NCI-H2081 (cell line): ENCODE results near the gene ANO10.
A peak's percentile ranks its signal among the peaks of the same experiment; 100 is the strongest.
"Not testable (repeated sequence)": the region's sequence is repeated elsewhere in the genome, so short reads cannot be mapped to it uniquely, and the experiment has no call there.

ENCODE experiments used
- DNase-seq, 2 experiments: peaks; one replicate each; lab custom pipeline; 2025; lab: John Stamatoyannopoulos, UW

ANO10 gene, protein sequence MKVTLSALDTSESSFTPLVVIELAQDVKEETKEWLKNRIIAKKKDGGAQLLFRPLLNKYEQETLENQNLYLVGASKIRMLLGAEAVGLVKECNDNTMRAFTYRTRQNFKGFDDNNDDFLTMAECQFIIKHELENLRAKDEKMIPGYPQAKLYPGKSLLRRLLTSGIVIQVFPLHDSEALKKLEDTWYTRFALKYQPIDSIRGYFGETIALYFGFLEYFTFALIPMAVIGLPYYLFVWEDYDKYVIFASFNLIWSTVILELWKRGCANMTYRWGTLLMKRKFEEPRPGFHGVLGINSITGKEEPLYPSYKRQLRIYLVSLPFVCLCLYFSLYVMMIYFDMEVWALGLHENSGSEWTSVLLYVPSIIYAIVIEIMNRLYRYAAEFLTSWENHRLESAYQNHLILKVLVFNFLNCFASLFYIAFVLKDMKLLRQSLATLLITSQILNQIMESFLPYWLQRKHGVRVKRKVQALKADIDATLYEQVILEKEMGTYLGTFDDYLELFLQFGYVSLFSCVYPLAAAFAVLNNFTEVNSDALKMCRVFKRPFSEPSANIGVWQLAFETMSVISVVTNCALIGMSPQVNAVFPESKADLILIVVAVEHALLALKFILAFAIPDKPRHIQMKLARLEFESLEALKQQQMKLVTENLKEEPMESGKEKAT

DNA sequence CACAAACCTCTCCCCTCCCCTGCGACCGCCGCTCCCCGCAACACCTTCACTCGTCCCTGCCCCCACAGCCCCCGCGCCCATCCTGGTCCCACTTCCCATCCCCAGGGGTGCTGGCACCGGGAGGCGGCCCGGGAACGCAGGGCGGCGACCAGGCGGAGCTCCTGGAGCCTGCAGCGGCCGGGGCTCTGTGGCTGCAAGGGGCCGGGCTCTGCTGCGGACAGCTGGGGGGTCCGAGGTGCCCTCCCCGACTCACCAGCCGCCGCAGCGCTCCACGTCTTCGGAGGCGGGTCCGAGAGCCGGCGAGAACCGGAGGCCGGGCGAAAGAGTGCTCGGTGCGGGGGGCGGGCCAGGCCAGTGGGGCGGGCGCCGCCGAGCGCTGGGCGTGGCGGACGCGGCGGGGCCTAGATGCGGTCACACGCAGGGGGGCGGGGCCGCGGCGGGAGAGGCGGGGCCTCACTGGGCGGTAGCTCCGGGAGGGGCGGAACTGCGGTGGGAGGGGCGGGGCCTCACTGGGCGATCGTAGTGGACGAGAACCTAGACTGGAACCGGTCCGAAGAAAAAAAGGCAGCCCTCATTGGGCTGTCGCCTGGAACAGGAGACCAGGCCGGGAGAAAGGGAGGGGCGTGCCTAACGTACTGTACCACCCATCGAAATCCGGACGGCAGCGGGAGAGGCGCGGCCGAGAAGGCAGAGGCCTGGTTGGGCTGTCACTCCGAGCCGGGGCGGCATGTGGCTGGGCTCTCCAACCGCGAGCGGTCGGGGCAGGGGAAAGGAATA, at the start of gene ANO10:
Gene ANO10 (minus strand): TSS at position 356 of the 777 bp plus-strand sequence. CDS start 16,159 bp downstream, outside the sequence.
- peak; percentile 96 for DNase-seq

DNA sequence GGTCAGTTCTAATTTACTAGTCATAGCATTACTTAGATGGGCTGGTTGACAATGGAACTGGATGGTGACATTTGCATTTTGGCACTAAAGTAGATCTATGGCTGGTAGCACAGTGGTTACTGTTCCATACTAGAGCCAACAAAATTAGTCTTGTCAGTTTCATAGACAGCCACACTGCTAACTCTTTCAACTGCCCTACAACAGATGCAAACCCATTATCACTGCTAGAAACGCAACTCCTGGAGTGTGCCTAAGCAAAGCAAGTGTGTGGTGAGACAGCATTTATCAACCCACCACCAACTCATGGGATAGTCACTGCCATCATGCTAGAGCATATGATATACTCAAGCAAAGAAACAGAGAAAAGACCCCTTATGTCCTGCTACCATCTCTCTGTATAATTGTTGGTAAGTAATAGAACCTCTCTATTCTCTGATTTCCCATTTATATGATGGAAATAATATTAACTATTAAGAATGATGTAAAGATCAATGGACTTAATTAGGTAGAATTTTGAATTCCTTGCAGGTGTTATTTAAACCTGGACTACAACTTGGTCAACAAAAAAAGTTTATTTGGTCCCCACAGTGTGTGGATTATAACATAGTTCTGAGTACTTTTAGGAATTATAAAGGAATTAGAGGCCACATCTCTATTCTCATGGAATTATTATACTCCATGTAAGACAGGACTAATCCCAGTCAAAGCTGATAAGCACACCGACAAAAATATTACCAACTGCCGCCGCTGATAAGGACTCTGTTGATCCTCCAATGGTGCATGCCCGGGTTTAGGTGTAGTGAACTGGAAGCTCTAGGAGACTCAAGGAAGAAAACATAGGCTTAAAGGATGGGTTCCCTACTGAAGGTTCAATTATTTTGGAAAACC, 49.1 kb upstream of the ANO10 start:
- DNase-seq = no peak

DNA sequence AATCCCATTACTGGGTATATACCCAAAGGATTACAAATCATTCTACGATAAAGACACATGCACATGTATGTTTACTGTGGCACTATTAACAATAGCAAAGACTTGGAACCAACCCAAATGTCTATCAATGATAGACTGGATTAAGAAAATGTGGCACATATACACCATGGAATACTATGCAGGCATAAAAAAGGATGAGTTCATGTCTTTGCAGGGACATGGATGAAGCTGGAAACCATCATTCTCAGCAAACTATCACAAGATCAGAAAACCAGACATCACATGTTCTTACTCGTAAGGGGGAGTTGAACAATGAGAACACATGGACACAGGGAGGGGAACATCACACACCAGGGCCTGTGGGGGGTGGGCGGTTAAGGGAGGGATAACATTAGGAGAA, 43.2 kb upstream of the ANO10 start:
- not testable (repeated sequence) for DNase-seq

DNA sequence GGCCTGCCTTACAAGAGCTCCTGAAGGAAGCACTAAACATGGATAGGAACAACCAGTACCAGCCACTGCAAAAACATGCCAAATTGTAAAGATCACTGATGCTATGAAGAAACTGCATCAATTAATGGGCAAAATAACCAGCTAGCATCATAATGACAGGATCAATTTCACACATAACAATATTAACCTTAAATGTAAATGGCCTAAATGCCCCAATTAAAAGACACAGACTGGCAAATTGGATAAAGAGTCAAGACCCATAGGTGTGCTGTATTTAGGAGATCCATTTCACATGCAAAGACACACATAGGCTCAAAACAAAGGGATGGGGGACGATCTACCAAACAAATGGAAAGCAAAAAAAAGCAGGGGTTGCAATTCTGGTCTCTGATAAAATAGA, 39.6 kb upstream of the ANO10 start:
- not testable (repeated sequence) for DNase-seq

DNA sequence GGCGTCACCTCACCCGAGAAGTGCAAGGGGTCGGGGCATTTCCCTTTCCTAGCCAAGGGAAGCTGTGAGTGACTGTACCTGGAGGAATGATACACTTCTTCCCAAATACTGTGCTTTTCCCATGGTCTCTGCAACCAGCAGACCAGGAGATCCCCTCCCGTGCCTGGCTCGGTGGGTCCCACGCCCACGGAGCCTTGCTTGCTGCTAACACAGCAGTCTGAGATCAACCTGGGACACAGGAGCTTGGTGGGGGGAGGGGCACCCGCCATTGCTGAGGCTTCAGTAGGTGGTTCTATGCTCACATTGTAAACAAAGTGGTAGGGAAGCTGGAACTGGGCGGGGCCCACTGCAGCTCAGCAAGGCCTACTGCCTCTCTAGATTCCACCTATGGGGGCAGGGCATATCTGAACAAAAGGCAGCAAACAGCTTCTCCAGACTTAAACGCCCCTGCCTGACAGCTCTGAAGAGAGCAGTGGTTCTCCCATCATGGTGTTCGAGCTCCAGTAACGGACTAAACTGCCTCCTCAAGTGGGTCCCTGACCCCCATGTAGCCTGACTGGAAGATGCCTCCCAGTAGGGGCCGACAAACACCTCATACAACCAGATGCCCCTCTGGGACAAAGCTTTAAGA, 37.6 kb upstream of the ANO10 start:
- no peak for DNase-seq

DNA sequence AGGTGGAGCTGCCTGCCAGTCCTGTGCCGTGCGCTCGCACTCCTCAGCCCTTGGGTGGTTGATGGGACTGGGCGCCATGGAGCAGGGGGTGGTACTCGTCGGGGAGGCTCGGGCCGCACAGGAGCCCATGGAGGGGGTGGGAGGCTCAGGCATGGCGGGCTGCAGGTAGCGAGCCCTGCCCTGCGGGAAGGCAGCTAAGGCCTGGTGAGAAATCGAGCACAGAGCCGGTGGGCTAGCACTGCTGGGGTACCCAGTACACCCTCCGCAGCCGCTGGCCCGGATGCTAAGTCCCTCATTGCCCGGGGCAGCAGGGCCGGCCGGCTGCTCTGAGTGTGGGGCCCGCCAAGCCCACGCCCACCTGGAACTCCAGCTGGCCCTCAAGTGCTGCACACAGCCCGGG, 34.6 kb upstream of the ANO10 start:
- not testable (repeated sequence) for DNase-seq

DNA sequence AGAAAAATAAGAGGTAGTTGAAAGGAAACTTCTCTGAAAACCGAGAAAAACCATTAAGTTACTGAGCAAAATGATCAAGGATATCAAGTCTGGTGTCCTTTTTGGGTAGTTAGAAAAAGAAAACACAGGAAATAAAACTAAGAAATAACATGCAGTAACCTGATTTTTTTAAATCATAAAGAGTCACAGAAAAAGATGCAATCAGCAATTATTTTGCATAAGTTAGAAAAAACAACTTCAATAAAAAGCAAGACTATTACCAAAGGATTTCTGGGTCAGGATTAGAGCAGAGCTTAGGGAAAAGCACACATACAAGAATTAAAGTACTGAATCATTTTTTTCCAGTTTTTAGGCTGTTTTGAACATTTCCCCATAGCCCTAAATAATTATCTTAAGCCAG, 28.5 kb upstream of the ANO10 start:
- DNase-seq = no peak

DNA sequence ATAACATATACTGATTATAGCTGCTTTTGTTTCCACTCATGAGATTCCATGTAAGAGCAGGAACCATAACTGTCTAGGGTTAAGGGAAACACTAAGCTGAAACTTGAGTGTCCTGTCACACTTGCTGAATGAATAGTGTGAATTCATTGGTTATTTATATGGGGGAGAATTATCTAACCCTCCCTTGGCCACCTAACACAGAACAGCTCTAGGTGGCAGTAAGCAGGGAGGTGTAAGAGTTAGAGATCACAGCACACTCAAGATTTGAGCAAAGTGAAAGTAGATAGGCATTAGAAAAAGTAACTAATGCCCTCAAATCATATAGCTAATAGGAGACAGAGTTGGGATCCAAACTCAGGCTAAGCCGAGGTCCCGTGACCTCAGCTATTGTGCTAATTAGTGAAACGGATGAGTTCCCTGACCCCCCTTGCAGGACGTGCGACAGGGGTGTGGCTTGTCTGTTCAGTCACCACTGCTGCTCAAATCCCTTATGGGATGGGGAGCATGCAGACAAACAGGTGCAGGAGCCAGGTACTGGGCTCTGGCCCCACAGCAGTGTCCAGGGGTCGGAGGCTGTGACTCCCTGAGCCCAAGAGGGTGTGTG, 27.7 kb upstream of the ANO10 start:
- DNase-seq = no peak

DNA sequence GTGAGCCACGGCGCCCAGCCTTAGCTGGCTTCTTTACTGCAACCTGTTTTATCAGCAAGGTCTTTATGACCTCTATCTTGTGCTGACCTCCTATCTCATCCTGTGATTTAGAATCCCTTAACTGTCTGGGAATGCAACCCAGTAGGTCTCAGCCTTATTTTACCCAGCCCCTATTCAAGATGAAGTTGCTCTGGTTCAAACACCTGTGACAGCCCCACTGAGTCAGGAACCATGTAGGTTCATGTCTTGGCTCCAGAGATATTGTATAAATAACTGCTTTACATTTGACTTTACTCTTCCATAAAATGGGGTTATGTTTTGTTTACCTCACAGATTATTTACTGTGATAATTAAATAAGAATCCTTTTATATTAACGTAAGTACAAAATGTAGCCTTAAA, 27.1 kb upstream of the ANO10 start:
- DNase-seq = no peak

DNA sequence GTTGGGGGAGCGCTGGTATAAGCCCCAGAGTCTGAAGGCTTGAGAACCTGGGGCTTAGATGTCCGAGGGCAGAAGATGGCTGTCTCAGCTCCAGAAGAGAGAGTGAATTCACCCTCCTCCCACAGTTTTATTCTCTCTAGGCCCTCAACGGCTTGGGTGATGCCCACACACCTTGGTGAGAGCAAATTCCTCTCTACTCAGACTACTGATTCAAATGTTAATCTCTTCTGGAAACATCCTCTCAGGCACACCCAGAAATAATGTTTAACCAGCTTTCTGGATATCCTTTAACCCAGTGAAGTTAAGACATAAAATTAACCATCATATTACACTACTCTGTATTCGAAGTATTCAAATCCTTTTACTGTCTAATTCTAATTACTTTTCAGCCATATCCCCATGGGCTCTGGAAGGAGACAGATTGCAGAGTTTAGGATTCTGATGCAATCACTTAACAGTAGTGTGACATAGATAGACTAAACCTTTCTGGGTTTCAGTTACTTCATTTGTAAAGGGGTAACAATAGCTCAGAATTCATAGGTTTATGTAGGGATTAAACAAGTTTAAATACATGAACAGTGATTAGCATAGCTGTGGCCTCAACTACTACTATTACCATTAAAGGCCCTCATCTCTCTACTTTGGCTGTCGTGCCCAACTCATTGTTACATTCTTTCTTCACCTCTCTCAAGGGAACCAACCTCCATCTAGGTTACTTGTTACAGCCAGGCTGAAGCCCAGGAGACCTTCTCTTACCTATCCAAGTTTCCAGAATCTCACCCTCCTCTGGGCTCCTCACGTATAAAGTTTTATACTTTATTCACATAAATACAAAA, 25.7 kb upstream of the ANO10 start:
- no peak for DNase-seq

DNA sequence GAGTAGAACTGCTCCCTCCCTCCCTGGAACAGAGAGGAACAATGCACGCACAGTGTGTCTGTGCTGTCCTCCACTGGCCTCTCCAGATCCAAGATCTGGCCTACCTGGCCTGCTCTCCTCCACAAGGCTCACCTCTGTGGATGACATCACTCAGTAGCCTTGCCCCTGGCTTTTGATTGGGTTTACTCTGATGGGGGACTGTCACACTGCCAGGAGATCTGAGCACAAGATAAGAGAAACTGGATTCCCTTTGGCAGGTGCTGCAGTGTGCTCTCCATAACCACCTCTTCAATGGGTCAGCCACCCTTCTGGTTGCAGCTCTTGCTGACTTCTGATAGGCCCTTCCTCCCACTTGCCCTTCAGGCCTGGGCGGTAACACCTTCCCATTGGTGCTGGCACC, 22.6 kb upstream of the ANO10 start:
- DNase-seq = no peak

DNA sequence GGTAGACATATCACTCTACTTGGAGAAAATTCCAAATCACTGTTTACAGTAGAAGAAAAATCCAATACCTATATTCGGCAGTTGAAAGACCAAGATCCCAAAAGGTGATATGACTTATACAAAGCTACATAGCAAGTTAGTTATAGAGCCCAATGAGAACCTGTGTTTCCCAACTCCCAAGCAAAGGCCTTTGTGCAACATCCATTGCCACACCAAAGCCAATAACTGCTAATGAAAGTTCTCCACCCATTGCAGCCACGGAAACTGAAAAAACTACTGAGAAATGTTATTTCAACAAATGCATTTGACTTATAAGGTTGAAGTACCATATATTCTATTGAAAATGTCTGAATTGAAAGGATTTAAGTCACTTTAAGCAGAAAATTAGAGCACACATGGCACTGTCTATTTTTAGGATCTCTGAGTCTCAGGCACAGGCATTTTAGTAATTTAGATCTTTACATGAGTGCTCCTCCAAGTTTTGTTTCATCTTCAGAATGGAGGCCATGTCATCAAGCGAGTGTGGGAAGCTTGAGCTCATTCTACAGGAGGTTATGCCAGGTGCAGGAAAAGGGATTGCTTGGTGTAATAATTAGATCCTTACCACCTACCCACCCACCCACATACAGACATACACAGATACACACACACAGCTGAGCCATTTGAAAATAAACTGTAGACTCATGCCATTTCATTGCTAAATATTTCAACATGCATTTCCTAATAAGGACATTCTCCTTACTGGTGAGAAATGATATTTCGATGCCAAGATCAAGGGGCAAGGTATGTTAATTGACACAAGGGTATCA, 19.7 kb upstream of the ANO10 start:
- no peak for DNase-seq

DNA sequence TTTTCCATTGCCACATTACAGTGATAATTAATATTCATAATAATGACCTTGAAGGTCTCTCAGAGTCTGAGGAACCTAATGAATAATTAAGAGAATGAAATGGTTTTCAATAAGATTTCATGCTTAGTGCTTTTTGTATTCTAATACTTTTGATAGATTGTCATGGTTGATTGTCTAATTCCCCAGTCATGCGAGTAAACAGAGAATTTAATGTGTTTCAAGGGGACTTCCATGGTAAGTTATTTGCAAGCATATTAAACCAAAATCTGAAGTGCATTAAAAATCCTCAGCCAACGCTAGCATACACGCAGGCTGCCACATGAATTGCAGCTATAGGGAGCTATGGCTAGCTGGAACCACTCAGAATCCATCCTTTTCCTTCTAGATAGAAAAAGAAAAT, 18.9 kb upstream of the ANO10 start:
- DNase-seq = no peak

DNA sequence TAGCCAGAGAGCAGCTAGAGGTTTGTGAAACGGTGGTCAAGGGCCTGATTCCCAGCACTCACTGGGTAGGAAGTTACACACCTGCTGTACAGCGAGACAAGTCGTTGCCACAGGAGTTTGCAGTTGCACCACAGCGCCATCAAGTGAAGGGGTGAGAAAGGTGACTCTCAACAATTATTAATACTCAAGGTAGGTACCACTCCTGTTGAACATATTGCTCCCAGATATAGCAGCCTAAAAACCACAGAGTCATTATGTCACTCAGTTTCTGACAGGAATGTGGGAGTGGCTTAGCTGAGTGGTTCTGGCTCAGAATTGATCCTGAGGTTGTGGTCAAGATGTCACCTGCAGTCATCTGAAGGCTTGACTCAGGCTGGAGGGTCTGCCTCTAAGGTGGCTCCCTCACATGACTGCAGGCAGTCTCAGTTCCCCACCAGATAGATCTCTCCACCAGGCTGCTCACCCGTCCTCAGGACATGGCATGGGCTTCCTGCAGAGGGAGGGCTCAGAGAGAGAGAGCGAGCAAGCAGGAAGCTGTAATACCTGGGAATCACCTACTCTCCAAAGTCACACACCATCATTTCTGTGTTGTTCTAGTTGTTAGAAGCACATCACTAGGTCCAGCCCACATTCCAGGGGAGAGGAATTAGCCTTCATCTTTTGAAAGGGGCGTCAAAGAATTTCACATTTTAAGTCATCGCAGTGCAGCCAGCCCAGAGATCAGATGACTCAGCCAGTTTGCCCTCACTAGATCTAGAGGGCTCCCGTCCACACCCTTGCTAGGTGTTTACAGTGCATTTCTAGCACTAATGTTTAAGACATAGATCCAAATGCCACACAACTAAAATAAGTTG, 17.0 kb upstream of the ANO10 start:
- no peak for DNase-seq

DNA sequence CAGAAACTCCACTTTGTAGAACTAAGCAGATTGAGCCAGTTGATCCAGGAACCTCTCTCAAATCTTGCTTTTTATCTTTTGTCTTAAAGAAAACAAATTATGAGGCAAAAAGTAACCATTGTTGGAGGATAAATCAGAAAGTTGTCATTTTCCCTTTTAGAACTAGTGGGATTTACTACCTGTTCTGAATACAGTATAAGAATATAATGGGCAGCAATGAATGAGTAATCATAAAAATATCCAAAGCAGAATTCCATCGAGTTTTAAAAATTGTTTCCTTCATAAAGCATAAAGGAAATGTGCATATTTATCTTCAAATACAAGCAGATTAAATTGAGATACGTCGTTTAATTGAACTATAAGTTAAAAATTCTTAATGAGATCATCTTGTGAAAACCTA, 15.9 kb upstream of the ANO10 start:
- no peak for DNase-seq

DNA sequence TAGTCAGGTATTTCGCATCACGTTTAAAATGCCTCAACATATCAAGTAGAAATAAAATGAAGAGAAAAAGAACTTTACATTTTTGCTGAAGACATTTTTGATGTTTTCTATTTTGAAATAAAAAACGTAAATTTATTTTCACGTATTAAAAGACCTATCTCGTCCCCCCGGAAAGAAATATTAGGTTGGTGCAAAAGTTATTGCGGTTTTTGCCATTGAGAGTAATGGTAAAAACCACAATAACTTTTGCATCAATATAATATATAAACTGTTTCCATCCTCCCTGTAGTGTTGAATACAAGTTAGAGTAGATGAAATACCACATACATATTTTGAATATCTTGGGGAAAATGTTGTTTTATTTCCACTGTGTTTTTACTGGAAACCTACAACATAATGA, 11.2 kb upstream of the ANO10 start:
- DNase-seq = no peak

DNA sequence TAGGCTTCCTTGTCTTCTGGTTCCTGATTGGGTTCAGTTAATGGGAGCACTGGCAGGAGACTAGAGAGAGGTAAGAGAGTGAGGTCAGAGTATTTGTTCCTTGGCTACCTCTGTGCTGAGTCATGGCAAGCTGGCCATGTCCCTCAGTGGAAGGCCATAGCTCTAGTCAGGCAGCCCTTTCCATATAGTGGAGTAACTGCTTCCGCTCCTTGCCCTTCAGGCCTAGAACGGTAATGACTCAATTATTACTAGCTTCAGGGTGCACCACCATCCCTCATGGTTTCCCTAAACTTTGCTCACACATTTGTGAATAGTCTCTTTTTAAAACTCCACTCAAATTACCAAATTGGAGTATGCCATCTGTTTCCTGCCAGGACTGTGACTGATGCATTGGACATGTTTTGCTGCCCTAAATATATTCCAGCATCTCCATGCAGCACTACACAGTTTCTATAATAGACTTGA, 10.5 kb upstream of the ANO10 start:
- no peak for DNase-seq

DNA sequence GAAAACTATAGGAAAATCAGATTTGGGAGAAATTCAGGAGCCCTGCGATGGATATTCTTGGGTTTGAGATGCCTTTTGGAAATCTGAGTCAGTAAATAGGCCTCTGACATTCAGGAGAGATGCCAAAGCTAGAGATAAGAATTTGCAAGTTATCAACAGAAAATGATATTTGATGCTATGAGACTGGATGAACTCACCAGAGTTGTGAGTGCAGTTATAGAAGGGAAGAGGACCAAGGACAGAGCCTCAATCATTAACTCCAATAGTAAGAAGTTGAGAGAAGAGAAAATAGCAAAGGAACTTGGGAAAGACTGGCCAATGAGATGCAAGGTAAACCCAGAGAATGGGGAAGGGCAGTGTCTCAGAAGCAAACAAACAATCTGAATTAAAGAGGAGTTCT, 7.9 kb upstream of the ANO10 start:
- DNase-seq = no peak
